KMS-11 (cell line): ENCODE data around the gene OOSP1.

Experiments used
- H2AFZ ChIP-seq: fragments of 200-600 bp; sonication (generic); 2 replicates; pipeline ENCODE4 v1.6.1; 2016; ENCODE audit warnings: antibody characterized with exemption, mixed run types, low read depth
- H3K27ac ChIP-seq: fragments of 200-600 bp; sonication (generic); 2 replicates; pipeline ENCODE4 v1.6.1; 2016; ENCODE audit warnings: mild to moderate bottlenecking, mixed run types
- H3K27me3 ChIP-seq: fragments of 200-600 bp; sonication (generic); 2 replicates; pipeline ENCODE4 v1.6.1; 2017; ENCODE audit warnings: mild to moderate bottlenecking, low read depth, mixed run types, moderate library complexity; ENCODE audit not compliant: insufficient read depth
- H3K36me3 ChIP-seq: fragments of 200-600 bp; sonication (generic); 2 replicates; pipeline ENCODE4 v1.6.1; 2017; ENCODE audit warnings: mild to moderate bottlenecking, mixed run types; ENCODE audit not compliant: insufficient read depth
- H3K4me1 ChIP-seq: fragments of 200-600 bp; sonication (generic); 2 replicates; pipeline ENCODE4 v1.6.1; 2016; ENCODE audit warnings: mild to moderate bottlenecking, low read depth, mixed run types; ENCODE audit not compliant: poor library complexity, severe bottlenecking
- H3K4me2 ChIP-seq: fragments of 200-600 bp; sonication (generic); 2 replicates; pipeline ENCODE4 v1.7.0; 2016; ENCODE audit warnings: mild to moderate bottlenecking, mixed run types
- H3K4me3 ChIP-seq: fragments of 200-600 bp; sonication (generic); IDR thresholded peaks from 2 replicates; pipeline ENCODE4 v1.6.1; 2017; ENCODE audit warnings: low read depth, low read length, mixed read lengths; ENCODE audit not compliant: insufficient read depth
- H3K79me2 ChIP-seq: fragments of 200-600 bp; sonication (generic); 2 replicates; pipeline ENCODE4 v1.6.1; 2016; ENCODE audit warnings: low read depth, mixed run types; ENCODE audit not compliant: insufficient read depth
- H3K9ac ChIP-seq: fragments of 200-600 bp; sonication (generic); 2 replicates; pipeline ENCODE4 v1.6.1; 2016; ENCODE audit warnings: mild to moderate bottlenecking, mixed run types
- H4K20me1 ChIP-seq: fragments of 200-600 bp; sonication (generic); 2 replicates; pipeline ENCODE4 v1.6.1; 2016; ENCODE audit warnings: mild to moderate bottlenecking, mixed run types; ENCODE audit not compliant: insufficient read depth
- TF ChIP-seq, protein P1 (sequence below): fragments of 200-600 bp; sonication (generic); conservative IDR thresholded peaks from 2 replicates; pipeline ENCODE4 v1.6.1; 2017; ENCODE audit warnings: low read depth, mild to moderate bottlenecking, antibody characterized with exemption, low read length, moderate library complexity, mixed read lengths

The OOSP1 gene

GRCh38 chr11:59966201-59966600, 28.0 kb downstream of the OOSP1 start:
- TF ChIP-seq, protein P1, sequence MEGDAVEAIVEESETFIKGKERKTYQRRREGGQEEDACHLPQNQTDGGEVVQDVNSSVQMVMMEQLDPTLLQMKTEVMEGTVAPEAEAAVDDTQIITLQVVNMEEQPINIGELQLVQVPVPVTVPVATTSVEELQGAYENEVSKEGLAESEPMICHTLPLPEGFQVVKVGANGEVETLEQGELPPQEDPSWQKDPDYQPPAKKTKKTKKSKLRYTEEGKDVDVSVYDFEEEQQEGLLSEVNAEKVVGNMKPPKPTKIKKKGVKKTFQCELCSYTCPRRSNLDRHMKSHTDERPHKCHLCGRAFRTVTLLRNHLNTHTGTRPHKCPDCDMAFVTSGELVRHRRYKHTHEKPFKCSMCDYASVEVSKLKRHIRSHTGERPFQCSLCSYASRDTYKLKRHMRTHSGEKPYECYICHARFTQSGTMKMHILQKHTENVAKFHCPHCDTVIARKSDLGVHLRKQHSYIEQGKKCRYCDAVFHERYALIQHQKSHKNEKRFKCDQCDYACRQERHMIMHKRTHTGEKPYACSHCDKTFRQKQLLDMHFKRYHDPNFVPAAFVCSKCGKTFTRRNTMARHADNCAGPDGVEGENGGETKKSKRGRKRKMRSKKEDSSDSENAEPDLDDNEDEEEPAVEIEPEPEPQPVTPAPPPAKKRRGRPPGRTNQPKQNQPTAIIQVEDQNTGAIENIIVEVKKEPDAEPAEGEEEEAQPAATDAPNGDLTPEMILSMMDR, result no peak

DNA sequence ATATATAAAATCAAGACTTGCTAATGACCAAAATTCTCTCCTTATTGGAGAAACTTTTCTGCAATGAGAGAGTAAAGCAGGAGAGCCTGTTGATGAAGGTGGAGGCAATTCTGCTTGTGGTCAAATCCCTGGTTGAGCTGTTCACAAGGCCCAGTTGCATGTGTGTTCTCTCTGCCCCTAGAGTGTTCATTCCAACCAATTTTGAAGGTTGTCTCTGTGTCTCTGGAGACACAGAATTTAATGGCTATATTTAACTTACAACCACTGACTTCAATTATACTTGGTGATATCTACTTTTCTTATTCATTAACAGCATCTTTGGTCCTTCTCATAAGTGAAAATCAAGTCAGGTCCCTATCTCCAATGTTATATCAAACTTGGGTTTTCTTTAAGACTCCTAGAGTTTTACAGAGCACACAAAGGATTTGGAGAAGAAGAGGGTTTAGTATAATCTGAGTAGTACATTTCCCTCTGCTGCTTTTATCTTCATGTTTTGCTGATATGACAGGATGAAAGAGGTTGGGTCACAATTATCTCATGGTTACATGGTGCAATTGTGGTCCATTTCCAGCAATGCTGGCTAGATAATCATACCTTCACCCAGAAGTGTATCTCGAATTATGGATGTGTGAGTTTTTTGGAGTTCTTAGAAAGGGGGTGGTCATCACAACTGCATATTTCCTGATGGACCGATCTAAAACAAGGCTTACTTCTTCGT, 29.6 kb downstream of the OOSP1 start:
- Histone ChIP-seq H3K79me2 (no peaks in the 10 kb centered on the region), H3K9ac (no peak overlapping the region)
- TF ChIP-seq, protein P1, result no peak

More at GRCh38 chr11:59966201-59966600, 28.0 kb downstream of the OOSP1 start:
- no peaks in the 10 kb centered on the region for H3K4me1 ChIP-seq
- no peak overlapping the region for H3K9ac ChIP-seq
- H3K79me2 ChIP-seq, result no peaks in the 10 kb centered on the region
- no peak overlapping the region for H3K4me3 ChIP-seq
- no peaks in the 10 kb centered on the region for H4K20me1 ChIP-seq
- H3K36me3 ChIP-seq, result no peaks in the 10 kb centered on the region
- H3K27ac ChIP-seq, result no peak overlapping the region
- no peaks in the 10 kb centered on the region for H3K27me3 ChIP-seq
- no peak overlapping the region for H3K4me2 ChIP-seq
- no peak overlapping the region for H2AFZ ChIP-seq

GRCh38 chr11:59968395-59968783, 30.2 kb downstream of the OOSP1 start:
- H3K27me3 ChIP-seq, result no peaks in the 10 kb centered on the region
- H3K4me1 ChIP-seq, result no peaks in the 10 kb centered on the region
- no peak overlapping the region for H3K4me3 ChIP-seq
- H3K27ac ChIP-seq, result no peak overlapping the region
- H3K79me2 ChIP-seq, result no peaks in the 10 kb centered on the region
- no peak overlapping the region for H3K4me2 ChIP-seq
- TF ChIP-seq, protein P1, result no peak
- H3K36me3 ChIP-seq, result no peaks in the 10 kb centered on the region
- no peaks in the 10 kb centered on the region for H4K20me1 ChIP-seq
- H2AFZ ChIP-seq, result no peak overlapping the region
- no peak overlapping the region for H3K9ac ChIP-seq

More for the DNA sequence above, 29.6 kb downstream of the OOSP1 start:
- Histone ChIP-seq H3K27me3 (no peaks in the 10 kb centered on the region), H3K36me3 (no peaks in the 10 kb centered on the region), H3K27ac (no peak overlapping the region), H3K4me2 (no peak overlapping the region), H3K4me3 (no peak overlapping the region), H2AFZ (no peak overlapping the region), H3K4me1 (no peaks in the 10 kb centered on the region), H4K20me1 (no peaks in the 10 kb centered on the region)

DNA sequence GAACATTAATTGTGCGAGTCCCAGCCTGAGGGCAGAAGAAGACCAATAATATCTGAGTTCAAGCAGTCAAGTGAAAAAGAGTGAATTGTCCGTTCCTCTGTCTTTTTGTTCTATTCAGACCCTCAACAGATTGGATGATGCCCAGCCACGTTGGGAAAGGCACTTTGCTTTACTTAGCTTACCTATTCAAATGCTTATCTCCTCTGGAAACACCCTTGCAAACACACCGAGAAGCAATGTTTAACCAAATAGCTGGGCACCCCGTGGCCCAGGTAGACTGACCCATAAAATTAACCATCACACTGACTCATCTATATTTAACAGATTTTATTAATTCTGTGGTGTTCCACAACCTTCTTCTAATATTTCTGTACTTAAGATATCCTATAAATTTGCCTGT, 34.9 kb downstream of the OOSP1 start:
- Histone ChIP-seq H3K27me3 (no peaks in the 10 kb centered on the region), H3K36me3 (no peaks in the 10 kb centered on the region), H3K4me2 (no peak overlapping the region), H3K4me3 (no peak overlapping the region), H3K27ac (no peak overlapping the region), H3K4me1 (no peaks in the 10 kb centered on the region), H3K79me2 (no peaks in the 10 kb centered on the region), H2AFZ (no peak overlapping the region), H3K9ac (no peak overlapping the region), H4K20me1 (no peaks in the 10 kb centered on the region)
- TF ChIP-seq, protein P1, result no peak
